NOMO-1 treated with dmso at 0.1 percent for 144 hours (cell line): ENCODE results near the gene SCN1A.
"Not testable (repeated sequence)": the region's sequence is repeated elsewhere in the genome, so short reads cannot be mapped to it uniquely, and the experiment has no call there.

Experiments
- DNase-seq: peaks from one replicate; lab custom pipeline; 2025; ENCODE audit not compliant: unreplicated experiment; lab: John Stamatoyannopoulos, UW

The SCN1A gene

GRCh38 chr2:166135849-166136258 lies 8.0 kb upstream of the SCN1A start:
- no peak for DNase-seq

- no peak for DNase-seq
These were observed 7.5 kb upstream of the SCN1A start for GRCh38 chr2:166135152-166135848.

- no peak for DNase-seq
These were observed 6.7 kb upstream of the SCN1A start for GRCh38 chr2:166134252-166135151.

- DNase-seq: no peak
These were observed 5.8 kb upstream of the SCN1A start for GRCh38 chr2:166133653-166134052.

- DNase-seq: no peak
These were observed 311 bp upstream of the SCN1A start for GRCh38 chr2:166128156-166128505.

GRCh38 chr2:166126007-166126639 lies 1.7 kb downstream of the SCN1A start:
- no peak for DNase-seq

- no peak for DNase-seq
These were observed 2.3 kb downstream of the SCN1A start for GRCh38 chr2:166125557-166125956.

- no peak for DNase-seq
These were observed 9.6 kb downstream of the SCN1A start for GRCh38 chr2:166118180-166118579.

DNA sequence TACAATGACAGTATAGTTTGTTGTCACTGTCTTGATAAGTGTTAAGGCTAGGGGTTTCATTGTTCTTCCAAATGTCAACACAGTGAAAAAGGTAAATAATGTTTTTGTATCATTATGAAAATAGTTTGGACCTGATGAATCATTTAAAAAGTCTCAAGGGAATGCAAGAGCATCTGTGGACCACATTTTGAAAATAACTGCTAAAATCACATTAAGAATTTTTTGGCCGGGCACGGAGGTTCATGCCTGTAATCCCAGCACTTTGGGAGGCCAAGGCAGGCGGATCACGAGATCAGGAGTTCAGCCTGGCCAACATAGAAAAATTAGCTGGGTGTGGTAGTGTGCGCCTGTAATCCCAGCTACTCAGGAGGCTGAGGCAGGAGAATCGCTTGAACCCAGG lies 10.3 kb downstream of the SCN1A start:
- DNase-seq: no peak

GRCh38 chr2:166115589-166115988 lies 12.2 kb downstream of the SCN1A start:
- DNase-seq: no peak

GRCh38 chr2:166112193-166112605 lies 15.6 kb downstream of the SCN1A start:
- DNase-seq: no peak

DNA sequence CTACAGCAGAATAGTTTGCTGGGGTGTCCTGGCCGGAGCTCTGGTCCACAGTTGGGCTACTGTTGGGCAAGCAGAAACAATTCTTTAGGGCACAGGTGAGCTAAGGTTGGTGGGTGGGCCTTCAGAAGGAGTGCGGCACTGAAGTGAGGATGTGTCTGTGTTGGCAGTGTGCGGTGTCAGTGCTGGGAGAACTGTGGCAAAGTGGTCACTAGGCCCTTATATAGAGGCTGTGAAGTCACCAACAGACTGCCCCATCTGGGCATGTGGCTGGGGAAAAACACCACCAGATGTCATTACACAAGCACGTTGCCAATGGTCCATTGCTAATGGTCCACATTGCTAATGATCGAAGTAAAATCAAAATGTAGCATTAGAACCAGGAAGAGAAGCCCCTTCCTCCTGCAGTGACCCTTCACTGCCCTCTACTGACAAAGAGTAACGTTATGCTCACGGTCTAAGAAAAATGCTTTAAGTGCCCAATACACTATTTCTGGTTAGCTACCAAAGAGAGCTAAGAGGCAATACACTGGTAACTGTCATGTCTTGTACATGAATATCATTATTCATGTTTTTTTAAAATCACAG lies 21.3 kb downstream of the SCN1A start:
- DNase-seq: no peak

DNA sequence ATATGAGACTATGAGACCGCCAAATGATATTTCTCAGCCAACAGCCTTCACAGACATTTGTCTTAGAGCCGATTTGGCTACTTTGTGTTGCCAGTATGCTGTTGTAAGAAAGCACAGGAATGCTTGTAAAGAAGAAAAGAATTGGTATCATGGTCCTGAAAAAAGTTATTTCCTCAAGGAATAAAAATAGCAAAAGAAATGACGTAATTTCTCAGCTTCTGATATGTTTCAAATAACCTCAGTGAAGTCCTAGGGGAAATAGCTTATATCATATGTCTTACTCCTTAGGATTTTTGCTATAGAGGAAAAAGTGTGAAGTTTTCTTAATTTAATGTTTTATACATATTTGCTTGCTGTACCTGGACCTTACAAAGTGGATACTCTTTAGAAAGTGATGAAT lies 23.0 kb downstream of the SCN1A start:
- no peak for DNase-seq

- DNase-seq: no peak
These were observed 23.7 kb downstream of the SCN1A start for GRCh38 chr2:166104084-166104483.

DNA sequence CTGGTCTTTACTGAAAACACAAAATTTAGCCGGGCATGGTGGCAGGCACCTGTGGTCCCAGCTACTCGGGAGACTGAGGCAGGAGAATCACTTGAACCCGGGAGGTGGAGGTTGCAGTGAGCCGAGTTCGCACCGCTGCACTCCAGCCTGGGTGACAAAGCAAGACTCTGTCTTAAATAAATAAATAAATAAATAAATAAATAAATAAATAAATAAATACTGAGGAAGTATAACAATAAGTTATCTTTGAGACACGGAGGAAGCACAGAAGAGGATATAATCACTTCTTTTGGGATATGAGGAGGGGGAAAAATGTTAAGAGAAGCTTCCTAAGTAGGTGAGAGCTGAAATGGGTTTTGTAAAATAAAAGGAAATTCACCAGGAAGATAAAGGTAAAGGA lies 24.5 kb downstream of the SCN1A start:
- DNase-seq: not testable (repeated sequence)

- DNase-seq: no peak
These were observed 33.5 kb downstream of the SCN1A start for GRCh38 chr2:166094325-166094724.

DNA sequence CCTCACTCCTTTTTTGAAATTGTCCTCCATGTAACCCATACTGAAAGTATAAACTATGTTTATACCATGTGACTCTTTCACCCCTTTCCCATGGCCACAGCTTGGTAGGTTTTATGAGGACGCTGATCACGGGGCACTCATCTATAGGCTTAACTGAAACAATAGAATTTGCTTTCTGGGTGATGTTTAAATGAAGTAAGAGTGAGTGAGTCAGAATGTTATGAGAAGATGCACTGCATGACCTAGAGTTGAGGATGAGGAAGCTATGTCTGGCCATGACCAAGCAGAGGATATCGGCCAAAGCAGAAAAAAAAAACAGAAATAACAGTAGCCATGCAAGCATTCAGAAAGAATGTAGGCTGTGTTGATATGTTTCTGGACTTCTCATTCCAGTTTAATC lies 34.9 kb downstream of the SCN1A start:
- no peak for DNase-seq

- DNase-seq: no peak
These were observed 36.4 kb downstream of the SCN1A start for GRCh38 chr2:166091439-166091838.

- DNase-seq: peak; percentile 30
These were observed 36.9 kb downstream of the SCN1A start for GRCh38 chr2:166090908-166091307.

DNA sequence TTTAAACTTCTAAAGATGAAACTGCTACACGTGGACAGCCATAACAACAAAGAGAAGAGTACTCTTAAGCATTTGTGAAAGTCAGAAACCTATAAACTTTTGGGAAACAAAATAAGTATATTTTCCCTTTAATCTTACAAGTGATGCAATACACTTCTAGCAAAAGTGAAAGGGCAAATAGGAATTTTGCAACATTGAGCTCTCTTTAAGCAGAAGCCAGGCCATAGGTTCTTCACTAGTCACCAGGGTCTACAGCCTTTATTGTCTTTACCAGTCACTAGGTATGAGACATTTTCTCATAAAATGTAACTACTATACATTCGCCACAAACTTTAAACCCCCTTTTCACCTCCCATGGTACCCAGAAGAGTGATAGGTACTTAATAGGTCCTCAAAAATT lies 37.5 kb downstream of the SCN1A start:
- DNase-seq: peak; percentile 14

GRCh38 chr2:166088634-166089033 lies 39.2 kb downstream of the SCN1A start:
- no peak for DNase-seq

- no peak for DNase-seq
These were observed 43.5 kb downstream of the SCN1A start for GRCh38 chr2:166084301-166084700.
